Muscle layer of colon (tissue), 2 donors: ENCODE results near the gene KLHL35.

Experiments
- H3K27ac ChIP-seq: one replicate; pipeline ENCODE4 v1.7.0; 2013; ENCODE audit warnings: low read depth, mild to moderate bottlenecking, low read length, moderate library complexity
- H3K27me3 ChIP-seq, 2 donors: one replicate each; pipeline ENCODE4 v1.7.0; 2013; ENCODE audit warnings: low read length in 2 of 2, mild to moderate bottlenecking in 2 of 2; ENCODE audit not compliant: insufficient read depth in 2 of 2, control insufficient read depth in 1 of 2
- H3K36me3 ChIP-seq: one replicate; pipeline ENCODE4 v1.7.0; 2013; ENCODE audit warnings: mild to moderate bottlenecking, low read length; ENCODE audit not compliant: insufficient read depth
- H3K4me1 ChIP-seq: one replicate; pipeline ENCODE4 v1.7.0; 2013; ENCODE audit warnings: mild to moderate bottlenecking, low read length; ENCODE audit not compliant: insufficient read depth
- H3K4me3 ChIP-seq, 2 donors: one replicate each; pipeline ENCODE4 v1.7.0; 2013; ENCODE audit warnings: low read length in 2 of 2, low read depth in 1 of 2, mild to moderate bottlenecking in 1 of 2, moderate library complexity in 1 of 2
- H3K9ac ChIP-seq: one replicate; pipeline ENCODE4 v1.7.0; 2013; ENCODE audit warnings: low read length
- H3K9me3 ChIP-seq: one replicate; pipeline ENCODE4 v1.7.0; 2013; ENCODE audit warnings: mild to moderate bottlenecking, low read length
- donor health status: abdominal sarcoma.
- donor health status: Adenocarcinoma of cecum.

Gene KLHL35

DNA sequence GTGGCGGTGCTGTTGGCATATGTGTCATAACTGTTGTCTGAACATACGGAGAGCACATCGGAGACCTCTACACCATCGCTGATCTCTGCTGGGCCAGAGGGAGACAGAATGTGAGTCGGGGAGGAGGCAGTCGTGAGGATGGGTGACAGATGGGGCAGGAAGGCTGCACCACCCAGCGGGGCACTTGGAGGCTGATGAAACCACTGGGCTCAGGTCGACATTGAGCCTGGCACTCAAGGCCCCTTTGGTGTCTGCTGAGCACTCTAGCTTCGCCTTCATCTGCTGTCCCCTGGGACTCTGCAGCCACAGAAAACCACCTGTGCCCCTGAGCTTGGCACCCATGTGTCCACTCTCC lies 2.5 kb upstream of the KLHL35 start:
- Histone ChIP-seq H3K9ac (no peak overlapping the region), H3K36me3 (no peaks in the 10 kb centered on the region), H3K9me3 (no peaks in the 10 kb centered on the region), H3K27ac (no peak overlapping the region), H3K27me3 (peaks cover 7 to 23% of the 10 kb centered on the region in 2 donors), H3K4me1 (peaks cover 4% of the 10 kb centered on the region), H3K4me3 (no peak overlapping the region)

DNA sequence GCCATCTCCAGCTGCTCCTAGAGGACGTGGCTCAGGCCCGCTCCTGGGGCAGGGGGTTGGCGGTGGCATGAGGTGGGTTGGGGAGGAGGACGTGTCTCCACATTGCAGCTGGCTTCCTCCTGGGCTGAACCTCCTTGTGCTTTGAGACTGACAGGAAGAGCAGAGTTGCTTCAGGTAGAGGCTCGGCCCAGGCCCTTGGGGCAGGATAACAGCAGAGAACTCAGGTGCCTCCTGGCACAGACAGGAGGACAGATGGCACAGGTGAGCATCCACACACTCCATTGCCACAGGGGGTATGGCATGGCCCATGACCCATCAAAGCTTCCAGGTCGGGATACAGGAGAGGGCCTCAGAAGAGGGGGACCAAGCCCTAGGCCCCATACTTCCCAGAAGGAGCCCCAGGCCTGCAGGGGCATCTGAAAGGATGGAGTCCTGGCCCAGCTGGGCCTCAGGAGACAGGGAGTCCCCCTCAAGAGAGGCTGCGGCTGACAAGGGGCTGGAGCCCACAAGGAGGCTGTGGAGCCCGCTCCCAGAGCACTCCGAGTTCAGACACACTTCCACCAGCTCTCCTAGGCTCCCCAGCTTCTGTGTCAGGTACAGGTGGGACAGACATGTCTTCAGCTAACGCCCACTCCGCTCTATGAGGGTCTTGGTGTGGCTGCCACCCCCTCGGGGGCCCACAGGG lies 2.0 kb upstream of the KLHL35 start:
- H3K4me1 ChIP-seq = peaks cover 6% of the 10 kb centered on the region
- H3K36me3 ChIP-seq = no peaks in the 10 kb centered on the region
- H3K9me3 ChIP-seq = no peaks in the 10 kb centered on the region
- H3K27ac ChIP-seq = no peak overlapping the region
- H3K4me3 ChIP-seq = no peak overlapping the region
- H3K27me3 ChIP-seq = peaks cover 10 to 25% of the 10 kb centered on the region in 2 donors
- H3K9ac ChIP-seq = no peak overlapping the region

DNA sequence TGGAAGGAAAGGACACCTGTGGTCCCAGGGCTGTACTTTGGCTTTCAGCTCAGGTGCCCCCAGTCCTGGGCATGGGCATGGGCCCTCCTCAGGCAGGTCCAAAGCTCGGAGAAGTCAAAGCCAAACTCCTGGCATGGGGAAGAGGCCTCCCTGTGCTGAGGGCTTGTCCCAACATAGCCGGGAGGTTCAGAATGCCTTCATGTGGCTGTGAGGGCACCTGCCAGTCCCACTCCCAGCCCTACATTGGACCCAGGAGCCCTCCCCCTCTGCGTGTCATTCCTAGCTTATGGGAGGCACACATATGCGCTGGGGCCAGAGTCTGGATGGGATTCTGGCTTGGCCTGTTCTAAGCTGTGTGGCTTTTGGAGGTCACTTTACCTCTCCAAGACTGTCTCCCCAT lies 1.0 kb upstream of the KLHL35 start:
- Histone ChIP-seq H3K27ac (no peak overlapping the region), H3K9ac (no peak overlapping the region)

DNA sequence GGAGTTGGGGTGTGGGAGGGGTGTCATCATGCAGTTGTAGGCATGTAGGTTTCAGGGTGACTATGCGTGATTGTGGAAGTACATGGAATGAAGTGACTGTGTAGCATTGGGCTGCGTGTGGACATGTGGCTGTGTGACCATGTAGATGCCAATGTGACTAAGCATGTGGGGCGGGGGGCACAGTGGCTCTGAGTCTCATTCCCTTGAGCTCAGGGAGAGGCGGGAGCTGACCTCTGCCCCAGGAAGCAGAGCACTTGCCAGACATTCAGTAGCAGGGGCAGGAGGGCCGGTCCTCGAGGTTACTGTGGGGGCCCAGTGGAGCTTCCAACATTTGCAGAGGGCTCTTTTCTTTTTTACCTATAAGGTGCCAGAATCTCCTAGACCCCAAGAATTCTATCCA lies 440 bp upstream of the KLHL35 start:
- Histone ChIP-seq H3K27me3 (peaks cover 16 to 36% of the 10 kb centered on the region in 2 donors), H3K9me3 (no peaks in the 10 kb centered on the region), H3K4me1 (peaks cover 6% of the 10 kb centered on the region), H3K36me3 (no peaks in the 10 kb centered on the region), H3K27ac (no peak overlapping the region), H3K4me3 (no peak overlapping the region), H3K9ac (no peak overlapping the region)

More for the DNA sequence above, 1.0 kb upstream of the KLHL35 start:
- Histone ChIP-seq H3K27me3 (peaks cover 13 to 33% of the 10 kb centered on the region in 2 donors), H3K36me3 (no peaks in the 10 kb centered on the region), H3K4me3 (no peak overlapping the region), H3K4me1 (peaks cover 6% of the 10 kb centered on the region), H3K9me3 (no peaks in the 10 kb centered on the region)

DNA sequence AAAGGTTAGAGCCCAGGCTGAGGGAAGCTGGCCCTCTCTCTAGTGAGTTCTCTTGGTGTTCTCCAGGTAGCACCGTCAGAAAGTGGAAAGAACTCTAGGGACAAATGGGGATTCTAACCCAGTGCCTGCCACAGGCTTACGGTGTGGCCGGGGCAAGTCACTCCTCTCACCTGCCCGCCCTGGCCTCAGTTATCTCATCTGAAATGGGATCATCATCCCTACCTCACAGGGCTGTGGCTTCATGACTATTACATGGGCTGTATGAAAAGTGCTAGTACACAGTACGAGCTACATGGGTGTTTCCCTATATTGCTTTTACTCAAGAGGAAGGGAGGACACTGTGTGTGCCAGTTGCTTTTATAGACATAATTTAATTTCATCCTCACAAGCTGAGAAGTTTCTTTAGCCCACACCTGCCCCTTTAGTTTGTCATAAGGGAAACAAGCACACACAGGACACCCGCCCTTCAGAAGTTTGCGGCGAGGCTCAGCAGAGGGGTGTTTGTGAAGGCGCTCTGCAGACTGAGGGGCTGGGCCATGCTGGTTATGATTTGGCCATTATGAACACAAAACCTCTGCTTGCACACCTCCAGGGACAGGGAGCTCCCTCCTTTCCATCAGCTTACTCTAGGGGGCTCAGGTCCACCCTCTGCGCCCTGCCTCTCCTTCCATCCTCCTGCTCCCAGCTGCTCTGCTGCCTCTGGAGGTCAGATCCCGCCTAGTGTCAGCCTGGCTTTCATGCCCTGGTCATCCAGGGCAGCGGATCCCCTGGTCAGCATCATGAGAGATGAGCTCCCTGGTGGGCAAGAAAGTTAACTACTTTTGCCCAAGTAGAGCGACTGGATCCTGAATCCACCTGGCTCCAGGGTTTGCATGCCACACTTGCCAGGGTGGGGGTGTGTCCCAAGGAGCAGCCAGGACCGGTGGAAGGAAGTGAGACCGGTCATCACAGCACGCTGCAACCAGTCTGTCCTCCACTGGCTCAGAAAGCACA lies 1.2 kb downstream of the KLHL35 start:
- no peaks in the 10 kb centered on the region for H3K9me3 ChIP-seq
- H3K9ac ChIP-seq = no peak overlapping the region
- H3K27ac ChIP-seq = no peak overlapping the region
- no peak overlapping the region for H3K4me3 ChIP-seq
- H3K36me3 ChIP-seq = no peaks in the 10 kb centered on the region
- peaks cover 6% of the 10 kb centered on the region for H3K4me1 ChIP-seq
- H3K27me3 ChIP-seq = peaks cover 16 to 36% of the 10 kb centered on the region in 2 donors

DNA sequence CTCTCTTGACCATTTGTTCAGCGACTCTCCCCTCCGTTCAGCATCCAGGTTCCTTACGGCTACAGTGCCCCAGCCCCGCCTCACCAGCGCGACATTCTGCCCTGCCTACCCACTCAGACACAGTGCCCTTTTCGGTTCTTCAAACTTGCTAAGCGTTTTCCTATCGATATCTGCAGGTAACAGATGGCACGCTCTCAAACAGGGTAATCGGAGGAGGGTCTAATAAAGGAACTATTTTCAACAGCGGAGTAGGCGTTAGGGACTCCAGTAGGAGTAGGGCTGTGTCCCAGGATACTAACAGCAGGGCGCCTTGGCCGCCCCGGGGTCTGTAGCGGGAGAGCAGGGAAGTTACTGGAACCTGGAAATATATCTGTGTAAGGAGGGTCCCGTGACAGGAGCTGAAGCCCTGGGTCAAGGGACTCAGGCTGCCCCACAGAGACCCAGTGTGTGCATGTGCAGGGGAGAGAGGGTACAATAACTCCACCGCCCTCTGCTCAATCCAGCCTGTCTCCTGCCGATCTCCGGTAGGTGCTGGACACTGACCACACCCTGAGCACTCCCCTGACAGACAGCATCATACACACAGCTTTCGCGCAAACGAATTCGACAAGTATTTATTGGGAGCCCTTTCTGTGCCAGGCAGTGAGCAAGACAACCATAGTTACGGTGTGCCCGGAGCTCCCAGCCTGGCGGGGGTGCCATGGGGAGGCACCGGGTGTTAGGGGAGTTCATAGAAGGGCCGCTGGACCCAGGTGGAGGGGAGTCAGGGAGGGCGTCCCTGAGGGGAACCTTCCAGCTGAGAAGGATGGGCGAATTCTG lies 2.1 kb downstream of the KLHL35 start:
- no peak overlapping the region for H3K27ac ChIP-seq
- H3K4me3 ChIP-seq = peak overlapping the region in 1 of 2 donors; percentile 38
- H3K9ac ChIP-seq = no peak overlapping the region
- H3K9me3 ChIP-seq = no peaks in the 10 kb centered on the region
- no peaks in the 10 kb centered on the region for H3K36me3 ChIP-seq
- peaks cover 6% of the 10 kb centered on the region for H3K4me1 ChIP-seq
- peaks cover 16 to 36% of the 10 kb centered on the region in 2 donors for H3K27me3 ChIP-seq

DNA sequence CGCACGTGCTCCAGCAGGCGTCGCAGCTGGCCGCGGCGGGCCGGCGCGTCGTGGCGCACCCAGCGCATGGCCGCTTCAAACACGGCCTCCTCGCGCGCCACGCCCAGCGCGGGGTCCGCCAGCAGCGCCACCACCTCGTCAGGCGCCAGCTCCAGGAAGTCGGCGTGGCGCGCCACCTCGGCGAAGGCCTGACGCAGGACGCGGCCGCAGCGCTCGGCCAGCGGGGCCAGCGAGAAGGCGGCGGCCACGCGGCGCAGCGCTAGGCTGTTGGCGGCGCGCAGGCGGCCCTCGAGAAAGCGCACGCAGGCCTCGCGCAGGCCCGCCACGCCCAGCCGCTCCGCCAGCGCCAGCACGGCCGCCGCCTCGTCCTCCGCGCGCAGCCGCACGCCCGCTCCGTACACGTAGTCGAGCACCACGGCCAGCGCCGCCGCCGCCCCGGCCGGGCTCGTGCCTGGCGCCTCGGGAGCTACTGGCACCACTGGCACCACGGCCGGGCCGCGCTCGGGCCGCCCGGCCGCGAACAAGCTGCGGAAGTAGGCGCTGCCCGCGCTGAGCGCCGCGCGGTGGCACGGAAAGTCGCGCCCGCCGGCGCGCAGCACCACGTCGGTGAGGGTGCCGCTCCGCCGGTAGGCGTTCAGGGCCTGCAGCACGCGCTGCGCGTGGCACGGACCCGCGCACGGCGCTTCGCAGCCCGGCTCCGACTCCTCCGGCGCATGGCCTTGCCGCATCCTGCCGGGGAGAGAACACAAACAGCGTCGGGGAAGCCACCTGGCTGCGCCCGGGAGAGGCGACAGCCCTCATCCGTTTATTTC lies 2.9 kb downstream of the KLHL35 start:
- H3K9me3 ChIP-seq = no peaks in the 10 kb centered on the region
- no peak overlapping the region for H3K9ac ChIP-seq
- peaks cover 16 to 36% of the 10 kb centered on the region in 2 donors for H3K27me3 ChIP-seq
- peak overlapping the region in 1 of 2 donors; percentile 38 for H3K4me3 ChIP-seq
- H3K4me1 ChIP-seq = peaks cover 6% of the 10 kb centered on the region
- no peak overlapping the region for H3K27ac ChIP-seq
- H3K36me3 ChIP-seq = no peaks in the 10 kb centered on the region

DNA sequence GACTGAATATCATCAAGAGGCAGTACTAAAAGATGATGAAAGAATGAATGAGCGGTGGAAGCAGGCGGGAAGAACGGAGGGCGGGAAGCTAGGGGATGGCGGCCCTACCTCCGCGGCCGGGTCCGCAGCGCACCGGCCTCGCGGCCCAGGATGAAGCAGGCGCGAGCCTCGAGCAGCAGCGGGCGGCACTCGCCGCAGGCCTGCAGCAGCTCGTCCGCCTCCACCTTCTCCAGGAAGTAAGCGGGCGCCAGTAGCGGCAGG lies 3.4 kb downstream of the KLHL35 start:
- no peak overlapping the region for H3K9ac ChIP-seq
- H3K4me3 ChIP-seq = no peak overlapping the region
- peaks cover 6% of the 10 kb centered on the region for H3K4me1 ChIP-seq
- H3K9me3 ChIP-seq = no peaks in the 10 kb centered on the region
- H3K36me3 ChIP-seq = no peaks in the 10 kb centered on the region
- H3K27me3 ChIP-seq = peaks cover 16 to 36% of the 10 kb centered on the region in 2 donors
- no peak overlapping the region for H3K27ac ChIP-seq

DNA sequence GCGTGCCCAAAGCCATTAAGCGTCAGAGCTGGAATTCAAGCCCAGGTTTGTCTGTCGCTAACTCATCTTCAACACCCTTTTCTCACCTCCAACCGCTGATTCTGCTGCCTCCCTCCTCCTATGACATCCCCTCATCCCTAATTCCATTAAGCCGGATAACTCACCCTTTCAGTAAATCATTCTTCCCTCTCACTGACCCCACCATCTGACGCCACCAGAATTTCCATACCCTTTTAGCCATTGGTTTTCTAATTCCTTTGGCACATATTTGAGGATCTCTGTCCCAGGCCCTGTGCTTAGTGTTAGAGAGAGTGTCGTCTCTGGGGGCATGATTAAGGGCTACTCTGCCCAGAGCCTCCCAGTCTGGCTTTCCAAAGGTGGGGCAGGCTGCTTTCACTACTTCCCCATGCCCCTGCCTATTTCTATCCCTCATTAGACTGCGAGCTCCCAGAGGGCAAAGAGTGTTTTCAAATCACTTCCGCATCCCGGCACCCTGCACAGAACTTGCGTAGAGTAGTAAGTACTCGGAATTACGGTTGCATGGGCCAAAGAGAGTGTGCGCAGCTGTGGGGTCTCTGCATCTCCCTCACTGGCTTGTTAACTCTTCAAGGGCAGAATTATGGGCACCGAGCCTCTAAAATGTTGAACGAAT lies 3.9 kb downstream of the KLHL35 start:
- Histone ChIP-seq H3K9me3 (no peaks in the 10 kb centered on the region), H3K27ac (no peak overlapping the region), H3K4me1 (peaks cover 6% of the 10 kb centered on the region), H3K4me3 (no peak overlapping the region), H3K36me3 (no peaks in the 10 kb centered on the region), H3K27me3 (peaks cover 16 to 36% of the 10 kb centered on the region in 2 donors), H3K9ac (no peak overlapping the region)

DNA sequence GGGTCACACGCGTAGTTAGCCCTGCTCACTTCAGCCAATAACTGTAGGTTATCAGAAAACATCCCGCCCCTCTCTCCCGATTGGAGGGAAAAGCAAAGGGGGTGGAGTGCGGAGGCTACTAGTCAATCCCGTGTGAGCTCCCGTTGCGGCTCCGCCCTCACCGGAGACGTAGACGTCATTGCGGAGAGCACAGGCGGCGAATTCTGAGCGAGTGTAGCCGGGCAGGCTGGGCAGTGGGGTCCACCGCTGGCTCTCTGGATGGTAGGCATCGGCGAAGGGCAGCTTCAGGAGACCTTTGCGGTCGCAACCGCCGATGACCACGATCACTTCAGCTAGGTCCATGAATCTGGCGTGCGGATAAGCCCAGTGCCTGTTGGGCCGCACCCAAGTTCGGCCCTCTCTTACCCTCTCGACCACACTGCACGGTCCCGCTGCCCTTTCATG lies 4.7 kb downstream of the KLHL35 start:
- no peak overlapping the region for H3K9ac ChIP-seq
- no peaks in the 10 kb centered on the region for H3K9me3 ChIP-seq
- H3K36me3 ChIP-seq = peaks cover under 1% of the 10 kb centered on the region
- H3K27me3 ChIP-seq = peaks cover 16 to 36% of the 10 kb centered on the region in 2 donors
- H3K4me1 ChIP-seq = peaks cover 6% of the 10 kb centered on the region
- no peak overlapping the region for H3K27ac ChIP-seq
- no peak overlapping the region for H3K4me3 ChIP-seq
